HG02884 (cell line): ENCODE results near the gene CYS1.
"Not testable (repeated sequence)": the region's sequence is repeated elsewhere in the genome, so short reads cannot be mapped to it uniquely, and the experiment has no call there.

Experiments used
- ATAC-seq: cut with Tn5 transposase; IDR thresholded peaks from one replicate; pipeline ENCODE4 v1.9.1; 2021; ENCODE audit warnings: mild to moderate bottlenecking, moderate library complexity; ENCODE audit not compliant: unreplicated experiment

Gene CYS1

GRCh38 chr2:10016001-10016801 is 64.0 kb downstream of the CYS1 start:
- ATAC-seq = no peak

DNA sequence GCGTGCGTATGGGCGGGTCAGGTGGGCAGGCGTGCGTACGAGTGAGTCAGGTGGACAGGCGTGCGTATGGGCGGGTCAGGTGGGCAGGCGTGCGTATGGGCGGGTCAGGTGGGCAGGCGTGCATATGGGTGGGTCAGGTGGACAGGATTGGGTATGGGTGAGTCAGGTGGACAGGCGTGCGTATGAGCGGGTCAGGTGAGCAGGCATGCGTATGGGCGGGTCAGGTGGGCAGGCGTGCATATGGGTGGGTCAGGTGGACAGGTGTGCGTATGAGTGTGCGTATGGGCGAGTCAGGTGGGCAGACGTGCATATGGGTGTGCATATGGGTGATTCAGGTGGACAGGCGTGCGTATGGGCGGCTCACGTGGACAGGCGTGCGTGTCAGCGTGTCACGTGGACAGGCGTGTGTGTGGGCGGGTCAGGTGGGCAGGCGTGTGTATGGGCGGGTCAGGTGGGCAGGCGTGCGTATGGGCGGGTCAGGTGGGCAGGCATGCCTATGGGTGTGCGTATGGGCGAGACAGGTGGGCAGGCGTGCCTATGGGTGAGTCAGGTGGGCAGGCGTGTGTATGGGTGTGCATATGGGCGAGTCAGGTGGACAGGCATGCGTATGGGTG is 64.7 kb downstream of the CYS1 start:
- not testable (repeated sequence) for ATAC-seq

DNA sequence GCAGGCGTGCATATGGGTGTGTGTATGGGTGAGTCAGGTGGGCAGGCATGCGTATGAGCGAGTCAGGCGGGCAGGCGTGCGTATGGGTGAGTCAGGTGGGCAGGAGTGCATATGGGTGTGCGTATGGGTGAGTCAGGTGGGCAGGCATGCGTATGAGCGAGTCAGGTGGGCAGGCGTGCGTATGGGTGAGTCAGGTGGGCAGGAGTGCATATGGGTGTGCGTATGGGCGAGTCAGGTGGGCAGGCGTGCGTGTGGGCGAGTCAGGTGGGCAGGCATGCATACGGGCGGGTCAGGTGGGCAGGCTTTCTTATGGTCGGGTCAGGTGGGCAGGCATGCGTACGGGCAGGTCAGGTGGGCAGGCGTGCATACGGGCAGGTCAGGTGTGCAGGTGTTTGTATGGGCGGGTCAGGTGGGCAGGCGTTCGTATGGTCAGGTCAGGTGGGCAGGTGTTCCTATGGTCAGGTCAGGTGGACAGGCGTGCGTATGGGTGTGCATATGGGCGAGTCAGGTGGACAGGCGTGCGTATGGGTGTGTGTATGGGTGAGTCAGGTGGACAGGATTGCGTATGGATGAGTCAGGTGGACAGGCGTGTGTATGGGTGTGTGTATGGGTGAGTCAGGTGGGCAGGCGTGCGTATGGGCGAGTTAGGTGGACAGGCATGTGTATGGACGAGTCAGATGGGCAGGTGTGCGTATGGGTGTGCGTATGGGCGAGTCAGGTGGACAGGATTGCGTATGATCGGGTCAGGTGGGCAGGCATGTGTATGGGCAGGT is 65.6 kb downstream of the CYS1 start:
- no peak for ATAC-seq

DNA sequence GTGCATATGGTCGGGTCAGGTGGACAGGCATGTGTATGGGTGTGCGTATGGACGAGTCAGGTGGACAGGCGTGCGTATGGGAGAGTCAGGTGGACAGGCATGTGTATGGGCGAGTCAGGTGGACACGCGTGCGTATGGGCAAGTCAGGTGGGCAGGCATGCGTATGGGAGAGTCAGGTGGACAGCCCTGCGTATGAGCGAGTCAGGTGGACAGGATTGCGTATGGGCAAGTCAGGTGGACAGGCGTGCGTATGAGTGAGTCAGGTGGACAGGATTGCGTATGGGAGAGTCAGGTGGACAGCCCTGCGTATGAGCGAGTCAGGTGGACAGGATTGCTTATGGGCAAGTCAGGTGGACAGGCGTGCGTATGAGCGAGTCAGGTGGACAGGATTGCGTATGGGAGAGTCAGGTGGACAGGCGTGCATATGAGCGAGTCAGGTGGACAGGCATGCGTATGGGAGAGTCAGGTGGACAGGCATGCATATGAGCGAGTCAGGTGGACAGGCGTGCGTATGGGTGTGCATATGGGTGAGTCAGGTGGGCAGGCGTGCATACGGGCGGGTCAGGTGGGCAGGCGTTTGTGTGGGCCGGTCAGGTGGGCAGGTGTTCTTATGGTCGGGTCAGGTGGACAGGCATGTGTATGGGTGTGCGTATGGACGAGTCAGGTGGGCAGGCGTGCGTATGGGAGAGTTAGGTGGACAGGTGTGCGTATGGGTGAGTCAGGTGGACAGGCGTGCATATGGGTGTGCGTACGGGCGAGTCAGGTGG is 66.4 kb downstream of the CYS1 start:
- ATAC-seq = not testable (repeated sequence)

DNA sequence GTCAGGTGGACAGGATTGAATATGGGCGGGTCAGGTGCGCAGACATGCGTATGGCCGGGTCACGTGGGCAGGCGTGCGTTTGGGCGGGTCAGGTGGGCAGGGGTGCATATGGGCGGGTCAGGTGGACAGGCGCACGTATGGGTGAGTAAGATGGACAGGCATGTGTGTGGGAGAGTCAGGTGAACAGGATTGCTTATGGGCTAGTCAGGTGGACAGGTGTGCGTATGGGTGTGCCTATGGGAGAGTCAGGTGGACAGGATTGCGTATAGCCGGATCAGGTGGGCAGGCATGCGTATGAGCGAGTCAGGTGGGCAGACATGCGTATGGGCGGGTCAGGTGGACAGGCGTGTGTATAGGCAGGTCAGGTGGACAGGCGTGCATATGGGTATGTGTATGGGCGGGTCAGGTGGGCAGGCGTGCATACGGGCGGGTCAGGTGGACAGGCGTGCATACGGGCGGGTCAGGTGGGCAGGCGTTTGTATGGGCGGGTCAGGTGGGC is 67.2 kb downstream of the CYS1 start:
- no peak for ATAC-seq

DNA sequence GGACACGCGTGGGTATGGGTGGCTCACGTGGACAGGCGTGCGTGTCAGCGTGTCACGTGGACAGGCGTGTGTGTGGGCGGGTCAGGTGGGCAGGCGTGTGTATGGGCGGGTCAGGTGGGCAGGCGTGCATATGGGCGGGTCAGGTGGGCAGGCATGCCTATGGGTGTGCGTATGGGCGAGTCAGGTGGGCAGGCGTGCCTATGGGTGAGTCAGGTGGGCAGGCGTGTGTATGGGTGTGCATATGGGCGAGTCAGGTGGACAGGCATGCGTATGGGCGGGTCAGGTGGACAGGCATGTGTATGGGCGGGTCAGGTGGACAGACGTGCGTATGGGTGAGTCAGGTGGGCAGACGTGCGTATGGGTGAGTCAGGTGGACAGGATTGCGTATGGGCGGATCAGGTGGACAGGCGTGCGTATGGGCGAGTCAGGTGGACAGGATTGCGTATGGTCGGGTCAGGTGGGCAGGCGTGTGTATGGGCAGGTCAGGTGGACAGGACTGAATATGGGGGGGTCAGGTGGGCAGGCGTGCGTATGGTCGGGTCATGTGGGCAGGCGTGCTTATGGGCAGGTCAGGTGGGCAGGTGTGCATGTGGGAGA is 67.7 kb downstream of the CYS1 start:
- ATAC-seq = not testable (repeated sequence)

GRCh38 chr2:10011606-10012325 is 68.4 kb downstream of the CYS1 start:
- ATAC-seq = not testable (repeated sequence)

GRCh38 chr2:10010861-10011605 is 69.2 kb downstream of the CYS1 start:
- ATAC-seq = not testable (repeated sequence)

- ATAC-seq = no peak
Observed at GRCh38 chr2:10009811-10010781, 70.1 kb downstream of the CYS1 start.

GRCh38 chr2:10009271-10009810 is 70.9 kb downstream of the CYS1 start:
- no peak for ATAC-seq

DNA sequence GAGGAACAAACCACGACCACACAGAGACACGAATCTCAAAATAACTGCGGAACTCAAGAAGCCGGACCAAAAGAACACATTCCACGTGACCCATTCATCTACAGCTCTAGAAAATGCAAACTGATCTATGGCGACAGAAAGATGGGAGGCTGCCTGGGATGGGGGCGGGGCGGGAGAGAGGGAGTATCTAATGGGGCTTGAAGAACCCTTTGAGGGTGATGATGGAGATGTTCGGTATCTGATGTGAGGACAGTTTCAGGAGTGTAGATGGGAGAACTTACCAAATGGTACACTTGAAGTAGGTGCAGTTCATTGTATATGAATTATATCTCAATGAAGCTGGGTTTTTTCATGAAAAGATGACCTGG is 71.4 kb downstream of the CYS1 start:
- ATAC-seq = no peak

GRCh38 chr2:10007921-10008808 is 72.0 kb downstream of the CYS1 start:
- ATAC-seq = no peak

DNA sequence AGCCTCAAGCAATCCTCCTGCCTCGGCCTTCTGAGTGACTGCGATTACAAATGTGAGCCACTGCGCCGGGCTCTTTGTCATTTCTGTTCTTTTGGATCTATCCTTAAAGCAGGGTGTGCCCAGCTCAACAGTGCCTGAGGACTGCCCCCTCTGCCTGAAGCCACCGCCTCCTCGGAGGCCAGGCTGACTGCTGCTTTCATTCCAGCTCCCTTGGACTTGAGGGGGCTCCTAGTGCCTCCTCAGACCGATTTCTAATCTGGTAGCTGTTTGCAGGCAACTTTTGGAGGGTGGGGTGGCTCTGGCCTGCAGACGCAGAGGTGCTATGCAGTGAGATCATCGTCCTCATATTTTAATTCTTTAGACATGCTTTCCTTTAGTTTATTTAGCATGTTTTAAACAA is 72.8 kb downstream of the CYS1 start:
- no peak for ATAC-seq
